ENCODE results near the gene MDM2. TPM values are rescaled to one million over a fixed set of nuclear protein-coding genes. Genes with fewer than 3 reads are reported as not detected.

Gene MDM2
- polyA plus RNA-seq, 3 donors, result 16.2 to 39.9 (median 27.6) TPM

DNA sequence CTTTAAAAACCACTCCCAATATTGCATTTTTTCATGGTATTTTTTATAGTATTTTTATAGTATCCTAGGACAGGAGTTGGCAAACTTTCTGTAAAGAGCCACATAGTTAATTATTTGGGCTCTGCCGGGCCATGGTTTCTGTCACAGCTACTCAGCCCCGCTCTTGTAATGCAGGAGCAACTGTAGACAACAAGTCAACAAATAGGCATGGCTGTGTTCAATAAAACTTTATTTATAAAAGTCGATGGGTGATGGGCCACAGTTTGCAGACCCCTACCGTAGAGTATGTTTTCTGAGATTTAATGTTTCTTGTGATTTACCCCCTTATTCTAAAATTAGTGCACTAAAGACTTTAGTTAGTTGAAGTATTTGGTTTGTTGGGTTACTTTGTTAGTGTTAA, 25.5 kb downstream of the MDM2 start:
- Histone ChIP-seq H3K9me3 (replicated peaks in 1 of 2; ENCODE audit: control insufficient read depth in 1 of 2, insufficient read depth in 1 of 2, low read length in 2 of 2) (no peaks in the 10 kb centered on the region), H3K27ac (ENCODE audit: low read depth in 1 of 2, low read length in 2 of 2) (no peak overlapping the region), H3K36me3 (replicated peaks in 1 of 2; ENCODE audit: control insufficient read depth in 1 of 2, insufficient read depth in 2 of 2, low read length in 2 of 2) (peaks cover 73 to 93% of the 10 kb centered on the region in 2 donors), H3K9ac (ENCODE audit: insufficient read depth, low read length, poor library complexity, severe bottlenecking) (no peak overlapping the region), H3K4me3 (replicated peaks in 1 of 3; ENCODE audit: low read depth in 2 of 3, low read length in 3 of 3) (no peak overlapping the region), H3K4me2 (replicated peaks; ENCODE audit: extremely low read depth, low read length, poor library complexity, severe bottlenecking) (no peak overlapping the region), H3K4me1 (ENCODE audit: control insufficient read depth in 1 of 2, insufficient read depth in 2 of 2, low read length in 2 of 2) (no peaks in the 10 kb centered on the region), H3K27me3 (ENCODE audit: control insufficient read depth in 2 of 2, insufficient read depth in 2 of 2, low read length in 2 of 2) (no peaks in the 10 kb centered on the region), H4K20me1 (ENCODE audit: insufficient read depth, low read length) (peaks cover 81% of the 10 kb centered on the region), H3K79me2 (ENCODE audit: insufficient read depth, low read length) (peaks cover 17% of the 10 kb centered on the region), H2AFZ (ENCODE audit: insufficient read depth, low read depth, low read length, poor library complexity, severe bottlenecking) (no peak overlapping the region)
- no peaks in the 10 kb centered on the region for H3K4me1 Mint-ChIP-seq
- TF ChIP-seq, protein P1, sequence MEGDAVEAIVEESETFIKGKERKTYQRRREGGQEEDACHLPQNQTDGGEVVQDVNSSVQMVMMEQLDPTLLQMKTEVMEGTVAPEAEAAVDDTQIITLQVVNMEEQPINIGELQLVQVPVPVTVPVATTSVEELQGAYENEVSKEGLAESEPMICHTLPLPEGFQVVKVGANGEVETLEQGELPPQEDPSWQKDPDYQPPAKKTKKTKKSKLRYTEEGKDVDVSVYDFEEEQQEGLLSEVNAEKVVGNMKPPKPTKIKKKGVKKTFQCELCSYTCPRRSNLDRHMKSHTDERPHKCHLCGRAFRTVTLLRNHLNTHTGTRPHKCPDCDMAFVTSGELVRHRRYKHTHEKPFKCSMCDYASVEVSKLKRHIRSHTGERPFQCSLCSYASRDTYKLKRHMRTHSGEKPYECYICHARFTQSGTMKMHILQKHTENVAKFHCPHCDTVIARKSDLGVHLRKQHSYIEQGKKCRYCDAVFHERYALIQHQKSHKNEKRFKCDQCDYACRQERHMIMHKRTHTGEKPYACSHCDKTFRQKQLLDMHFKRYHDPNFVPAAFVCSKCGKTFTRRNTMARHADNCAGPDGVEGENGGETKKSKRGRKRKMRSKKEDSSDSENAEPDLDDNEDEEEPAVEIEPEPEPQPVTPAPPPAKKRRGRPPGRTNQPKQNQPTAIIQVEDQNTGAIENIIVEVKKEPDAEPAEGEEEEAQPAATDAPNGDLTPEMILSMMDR (IDR thresholded peaks at IDR 0.05), result no peak
- H3K9me3 Mint-ChIP-seq, result no peaks in the 10 kb centered on the region
- no peak overlapping the region for H3K27ac Mint-ChIP-seq
- H3K4me3 Mint-ChIP-seq, result no peak overlapping the region
- 100% methylated on average over 2 of the region's 4 CpGs for WGBS (ENCODE audit: insufficient coverage)
- H3K27me3 Mint-ChIP-seq (ENCODE audit: low read depth in 3 of 3), result no peaks in the 10 kb centered on the region
- peaks cover 62 to 82% of the 10 kb centered on the region in 2 donors for H3K36me3 Mint-ChIP-seq
- intact Hi-C loops (cut with micrococcal nuclease), result no loop called here
- DNase-seq, result no peak

DNA sequence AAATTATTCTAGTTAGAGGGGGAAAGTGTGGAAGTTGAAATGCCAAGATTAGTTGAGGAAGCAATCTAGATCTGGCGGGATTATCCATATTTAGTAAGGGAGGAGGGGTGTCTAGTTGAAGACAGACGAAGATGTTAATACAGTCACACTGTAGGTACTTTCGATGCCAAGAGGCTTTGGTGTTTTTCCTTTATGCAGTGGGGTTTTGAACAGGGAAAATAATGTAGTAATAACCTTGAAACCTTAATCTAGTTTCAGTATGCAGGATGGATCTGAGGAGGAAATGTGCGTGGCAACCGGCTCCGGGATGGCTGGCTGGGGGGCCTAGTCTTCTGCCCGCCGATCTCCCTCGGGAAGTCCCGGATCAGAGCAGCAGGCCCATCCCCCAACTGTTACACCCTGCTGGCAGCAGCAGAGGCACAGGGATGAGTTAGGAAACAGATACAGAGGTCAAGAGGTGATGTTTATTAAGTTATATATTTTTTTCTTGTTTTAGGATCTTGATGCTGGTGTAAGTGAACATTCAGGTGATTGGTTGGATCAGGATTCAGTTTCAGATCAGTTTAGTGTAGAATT, 27.4 kb downstream of the MDM2 start:
- H3K4me1 Mint-ChIP-seq, result no peaks in the 10 kb centered on the region
- 96% methylated on average over 3 of the region's 10 CpGs for WGBS (ENCODE audit: insufficient coverage)
- no peak overlapping the region for H3K9ac ChIP-seq (ENCODE audit: insufficient read depth, low read length, poor library complexity, severe bottlenecking)
- H3K27me3 ChIP-seq (ENCODE audit: control insufficient read depth in 2 of 2, insufficient read depth in 2 of 2, low read length in 2 of 2), result no peaks in the 10 kb centered on the region
- H3K27ac ChIP-seq (ENCODE audit: low read depth in 1 of 2, low read length in 2 of 2), result no peak overlapping the region
- H3K36me3 Mint-ChIP-seq, result peaks cover 60 to 86% of the 10 kb centered on the region in 2 donors
- H3K4me2 ChIP-seq (replicated peaks; ENCODE audit: extremely low read depth, low read length, poor library complexity, severe bottlenecking), result no peak overlapping the region
- H3K27me3 Mint-ChIP-seq (ENCODE audit: low read depth in 3 of 3), result no peaks in the 10 kb centered on the region
- no peak overlapping the region for H3K4me3 Mint-ChIP-seq
- peak overlapping the region in 1 of 7 donors; percentile 38 for H3K27ac Mint-ChIP-seq
- H2AFZ ChIP-seq (ENCODE audit: insufficient read depth, low read depth, low read length, poor library complexity, severe bottlenecking), result no peak overlapping the region
- TF ChIP-seq, protein P1 (IDR thresholded peaks at IDR 0.05), result no peak
- no peaks in the 10 kb centered on the region for H3K9me3 Mint-ChIP-seq
- peaks cover 21% of the 10 kb centered on the region for H3K79me2 ChIP-seq (ENCODE audit: insufficient read depth, low read length)
- no peak overlapping the region for H3K4me3 ChIP-seq (replicated peaks in 1 of 3; ENCODE audit: low read depth in 2 of 3, low read length in 3 of 3)
- peaks cover 81% of the 10 kb centered on the region for H4K20me1 ChIP-seq (ENCODE audit: insufficient read depth, low read length)
- H3K9me3 ChIP-seq (replicated peaks in 1 of 2; ENCODE audit: control insufficient read depth in 1 of 2, insufficient read depth in 1 of 2, low read length in 2 of 2), result no peaks in the 10 kb centered on the region
- intact Hi-C loops (cut with micrococcal nuclease), result no loop called here
- peaks cover 82 to 93% of the 10 kb centered on the region in 2 donors for H3K36me3 ChIP-seq (replicated peaks in 1 of 2; ENCODE audit: control insufficient read depth in 1 of 2, insufficient read depth in 2 of 2, low read length in 2 of 2)
- no peaks in the 10 kb centered on the region for H3K4me1 ChIP-seq (ENCODE audit: control insufficient read depth in 1 of 2, insufficient read depth in 2 of 2, low read length in 2 of 2)
- no peak for DNase-seq
